Measurements from ENCODE around the gene ZKSCAN1. TPM values are rescaled to one million over a fixed set of nuclear protein-coding genes. Genes with fewer than 3 reads are reported as not detected.

ZKSCAN1 gene
- total and polyA plus RNA-seq, 12 donors: 4.7 to 68.9 (median 47.1) TPM

- peak; percentile 85 to 99 (median 95) for TF ChIP-seq CTCF (IDR thresholded peaks at IDR 0.05)
- H3K9me3 ChIP-seq: no peaks in the 10 kb centered on the region
- intact Hi-C loops (cut with DNase I): loop anchor here in 6 of 10 donors (1.0 to 10.0 kb wide), 8 partner anchors 34 to 167 kb away; partner anchors contain the start of genes TRIM4 (in 2 of the 6), MBLAC1 (in 1 of the 6) and ZSCAN21 (in 1 of the 6)
- peak within 1 kb of the TSS; percentile 71 to 99 (median 90) for H3K4me3 ChIP-seq
- H3K4me1 ChIP-seq: peaks cover 7 to 42% (median 35%) of the 10 kb centered on the region in 9 donors
- ATAC-seq (peak; percentile 96 to 98 (median 96)), DNase-seq (peak; percentile 98 to 99)
- no peaks in the 10 kb centered on the region for H3K27me3 ChIP-seq
- H3K36me3 ChIP-seq: peaks cover 0 to 37% (median 18%) of the 10 kb centered on the region in 9 donors
- 1% methylated on average over 54 to 55 of the region's 55 CpGs for WGBS, 2 donors
- peak within 1 kb of the TSS; percentile 65 to 96 (median 89) for H3K27ac ChIP-seq
Measured at GRCh38 chr7:100081535-100082102, 66.2 kb downstream of the ZKSCAN1 start, which contains the start of gene ZNF3. TSS of gene ZNF3 (minus strand) at chr7:100081723. CDS start at chr7:100077357, 4,366 bp downstream.

DNA sequence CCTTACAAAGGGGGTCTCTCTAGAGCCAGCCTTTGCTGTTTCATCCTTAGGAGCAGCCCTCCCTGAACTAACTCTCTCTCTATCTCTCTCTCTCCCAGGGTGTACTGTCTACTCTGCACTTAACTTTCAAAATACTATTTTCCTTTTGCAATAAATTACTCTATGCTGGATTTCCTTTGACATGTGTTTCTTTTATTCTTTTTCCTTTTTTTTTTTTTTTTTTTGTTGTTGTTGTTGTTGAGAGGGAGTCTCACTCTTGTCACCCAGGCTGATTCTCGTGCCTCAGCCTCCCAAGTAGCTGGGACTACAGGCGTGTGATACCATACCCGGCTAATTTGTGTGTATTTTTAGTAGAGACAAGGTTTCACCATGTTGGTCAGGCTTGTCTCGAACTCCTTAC is 67.6 kb downstream of the ZKSCAN1 start:
- TF ChIP-seq CTCF (IDR thresholded peaks at IDR 0.05): no peak
- Histone ChIP-seq H3K27me3 (no peaks in the 10 kb centered on the region), H3K9me3 (no peaks in the 10 kb centered on the region), H3K4me1 (peaks cover 7 to 46% (median 37%) of the 10 kb centered on the region in 9 donors), H3K36me3 (peaks cover 0 to 23% (median 5%) of the 10 kb centered on the region in 9 donors), H3K4me3 (peak overlapping the region in 2 of 10 donors; percentile 71 to 94), H3K27ac (peak overlapping the region in 8 of 10 donors; percentile 37 to 96 (median 89))
- ATAC-seq: no peak
- DNase-seq: no peak
- 53 to 58% methylated on average over 4 of the region's 4 CpGs for WGBS, 2 donors
- intact Hi-C loops (cut with DNase I): loop anchor here in 6 of 10 donors (2.0 to 10.0 kb wide), 6 partner anchors 36 to 168 kb away; partner anchors contain the start of genes TRIM4 (in 2 of the 6) and ZSCAN21 (in 1 of the 6)

DNA sequence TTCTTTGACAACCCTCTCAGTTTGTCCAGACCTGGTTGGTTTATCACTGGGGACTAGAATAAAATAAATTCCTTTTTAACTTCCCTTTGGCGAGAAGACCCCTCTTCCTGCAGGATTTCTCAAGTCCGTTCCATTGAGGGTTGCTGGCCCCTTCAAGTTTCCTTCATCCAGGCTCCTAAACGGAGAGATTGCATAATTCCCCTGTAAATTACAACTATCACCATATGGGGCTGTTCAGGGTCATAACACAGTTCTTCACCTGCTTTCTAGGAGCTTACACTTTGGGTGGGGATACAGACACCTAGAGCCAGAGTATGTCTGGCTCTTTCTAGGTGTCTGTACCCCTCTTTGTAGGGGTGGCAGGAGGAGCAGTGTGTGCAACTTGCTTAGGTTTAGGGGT is 70.1 kb downstream of the ZKSCAN1 start:
- Histone ChIP-seq H3K27me3 (no peaks in the 10 kb centered on the region), H3K27ac (peak overlapping the region in 1 of 10 donors; percentile 95), H3K4me3 (no peak overlapping the region), H3K9me3 (no peaks in the 10 kb centered on the region), H3K4me1 (peaks cover 5 to 50% (median 36%) of the 10 kb centered on the region in 9 donors), H3K36me3 (peaks cover 0 to 8% (median 0%) of the 10 kb centered on the region in 9 donors)
- DNase-seq (no peak), ATAC-seq (no peak)
- intact Hi-C loops (cut with DNase I): loop anchor here in 3 of 10 donors (5.0 to 10.0 kb wide), 3 partner anchors 42 to 171 kb away; partner anchors contain the start of genes TRIM4 (in 2 of the 3) and MBLAC1 (in 1 of the 3)
- TF ChIP-seq CTCF (IDR thresholded peaks at IDR 0.05): no peak
- 56 to 69% methylated on average over 3 of the region's 3 CpGs for WGBS, 2 donors

DNA sequence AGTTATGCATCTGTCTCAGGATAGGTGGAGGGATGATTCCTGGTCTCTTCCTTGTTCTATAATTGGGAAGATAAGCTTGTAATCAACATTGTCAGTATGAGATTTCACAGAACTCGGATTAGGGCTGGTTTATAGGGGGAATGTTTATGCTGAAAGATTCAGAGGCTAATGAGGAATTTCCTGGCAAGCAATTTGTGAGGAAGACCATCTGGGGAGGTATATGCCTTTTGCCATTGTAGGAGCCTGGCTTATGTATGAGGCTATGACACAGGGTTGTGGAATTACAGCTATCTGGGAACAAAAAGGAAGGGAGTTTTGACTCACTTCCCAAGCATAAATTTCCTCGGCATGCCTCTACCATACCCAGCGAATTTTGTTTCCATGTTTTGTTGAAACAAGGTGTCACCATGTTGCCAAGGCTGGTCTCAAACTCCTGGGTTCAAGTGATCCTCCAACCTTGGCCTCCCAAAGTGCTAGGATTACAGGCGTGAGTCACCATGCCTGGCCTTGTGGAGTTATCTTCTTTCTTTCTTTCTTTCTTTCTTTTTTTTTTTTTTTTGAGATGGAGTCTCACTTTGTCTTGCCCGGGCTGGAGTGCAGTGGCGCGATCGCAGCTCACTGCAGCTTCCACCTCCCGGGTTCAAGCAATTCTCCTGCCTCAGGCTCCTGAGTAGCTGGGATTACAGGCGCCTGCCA is 71.8 kb downstream of the ZKSCAN1 start:
- 75 to 76% methylated on average over 10 of the region's 10 CpGs for WGBS, 2 donors
- ATAC-seq (no peak), DNase-seq (no peak)
- intact Hi-C loops (cut with DNase I): loop anchor here in 3 of 10 donors (5.0 to 10.0 kb wide), 3 partner anchors 40 to 172 kb away; partner anchors contain the start of genes TRIM4 (in 2 of the 3) and MBLAC1 (in 1 of the 3)
- no peak for TF ChIP-seq CTCF (IDR thresholded peaks at IDR 0.05)
- peak overlapping the region in 1 of 10 donors; percentile 95 for H3K27ac ChIP-seq
- H3K27me3 ChIP-seq: no peaks in the 10 kb centered on the region
- no peak overlapping the region for H3K4me3 ChIP-seq
- H3K36me3 ChIP-seq: peaks cover 0 to 25% (median 14%) of the 10 kb centered on the region in 9 donors
- H3K9me3 ChIP-seq: no peaks in the 10 kb centered on the region
- H3K4me1 ChIP-seq: peaks cover 5 to 42% (median 27%) of the 10 kb centered on the region in 9 donors

Data from heart right ventricle (tissue), 16 donors.